Fibroblast of lung (primary cell): Measurements from ENCODE around the gene PDZD7. TPM values are rescaled to one million over a fixed set of nuclear protein-coding genes. Genes with fewer than 3 reads are reported as not detected.
A peak's percentile ranks its signal among the peaks of the same experiment; 100 is the strongest.

ENCODE experiments used
- DNase-seq, 2 donors: peaks; one replicate each; pipeline versions ENCODE4 v3.0.0 to v3.0.0-alpha.2; 2010; ENCODE audit warnings: low read depth in 2 of 2
- H2AFZ ChIP-seq: 2 replicates; pipeline ENCODE4 v1.5.1; 2012; ENCODE audit warnings: low read length, control low read depth, inconsistent platforms
- H3K27ac ChIP-seq: 2 replicates; pipeline ENCODE4 v1.5.1; 2011; ENCODE audit warnings: low read length, control low read depth; ENCODE audit not compliant: insufficient read depth
- H3K27me3 ChIP-seq: 2 replicates; pipeline ENCODE4 v1.5.1; 2011; ENCODE audit warnings: mild to moderate bottlenecking, low read length; ENCODE audit not compliant: control insufficient read depth, insufficient read depth
- H3K36me3 ChIP-seq: 2 replicates; pipeline ENCODE4 v1.5.1; 2011; ENCODE audit warnings: low read length; ENCODE audit not compliant: control insufficient read depth, insufficient read depth
- H3K4me1 ChIP-seq: 2 replicates; pipeline ENCODE4 v1.5.1; 2011; ENCODE audit warnings: low read length; ENCODE audit not compliant: control insufficient read depth, insufficient read depth; ENCODE audit errors: extremely low read depth
- H3K4me2 ChIP-seq: 2 replicates; pipeline ENCODE4 v1.5.1; 2011; ENCODE audit warnings: low read length, control low read depth; ENCODE audit not compliant: insufficient read depth; ENCODE audit errors: extremely low read depth
- H3K4me3 ChIP-seq, 4 experiments: fragments of 200-600 bp in 1 of 4; sonication (generic) in 1 of 4; replicated peaks in 1 of 4; 2 replicates each; pipeline ENCODE4 v1.5.1; 2011 to 2016; ENCODE audit warnings: low read length in 4 of 4, low read depth in 3 of 4, mild to moderate bottlenecking in 3 of 4, control low read depth in 2 of 4, inconsistent platforms in 1 of 4, mixed read lengths in 1 of 4; ENCODE audit not compliant: insufficient read depth in 1 of 4; ENCODE audit errors: control extremely low read depth in 1 of 4
- H3K79me2 ChIP-seq: 2 replicates; pipeline ENCODE4 v1.5.1; 2012; ENCODE audit warnings: mild to moderate bottlenecking, low read length, inconsistent platforms; ENCODE audit not compliant: control insufficient read depth, insufficient read depth
- H3K9ac ChIP-seq: 2 replicates; pipeline ENCODE4 v1.5.1; 2011; ENCODE audit warnings: mild to moderate bottlenecking, low read length, control low read depth; ENCODE audit not compliant: insufficient read depth
- H3K9me3 ChIP-seq: 2 replicates; pipeline ENCODE4 v1.5.1; 2012; ENCODE audit warnings: low read depth, low read length; ENCODE audit not compliant: control insufficient read depth, insufficient read depth
- H4K20me1 ChIP-seq: 2 replicates; pipeline ENCODE4 v1.5.1; 2011; ENCODE audit warnings: low read length; ENCODE audit not compliant: control insufficient read depth, insufficient read depth; ENCODE audit errors: extremely low read depth
- CTCF ChIP-seq, 2 donors: IDR thresholded peaks in 1 of 2; conservative IDR thresholded peaks in 1 of 2; 1 replicate in 1 of 2; 2 replicates in 1 of 2; pipeline ENCODE4 v1.5.1; 2011 to 2012; ENCODE audit warnings: low read length in 2 of 2, control low read depth in 1 of 2, inconsistent platforms in 1 of 2, low read depth in 1 of 2, mild to moderate bottlenecking in 1 of 2
- EZH2 ChIP-seq: IDR thresholded peaks from 2 replicates; pipeline ENCODE4 v1.5.1; 2012; ENCODE audit warnings: low read length, control low read depth, mild to moderate bottlenecking; ENCODE audit errors: missing control alignments
- polyA plus RNA-seq, 2 donors: library from polyadenylated mRNA; depleted of rRNA in 1 of 2; stranded (reverse) in 1 of 2; unstranded in 1 of 2; fragments of >200 nt; gene quantifications; 2 replicates each; pipeline ENCODE4 v1.2.1, GENCODE V29; 2011 to 2012; ENCODE audit warnings: missing spikeins in 1 of 2
- total RNA-seq: library from RNA; depleted of rRNA; stranded (reverse); fragments of >200 nt; gene quantifications from 2 replicates; pipeline ENCODE4 v1.2.1, GENCODE V29; 2014

PDZD7 gene
- total and polyA plus RNA-seq, 2 donors (not counting 1 experiment from before 2014, with no cell fraction given): 0.42 to 1.3 TPM

- Histone ChIP-seq H3K4me1 (peaks cover 26% of the 10 kb centered on the region), H3K9ac (peak overlapping the region; percentile 95), H3K79me2 (peaks cover 27% of the 10 kb centered on the region), H3K27ac (peak overlapping the region; percentile 96), H3K4me3 (peak overlapping the region; percentile 73 to 98 (median 84)), H3K9me3 (no peaks in the 10 kb centered on the region), H3K27me3 (no peaks in the 10 kb centered on the region), H4K20me1 (no peaks in the 10 kb centered on the region), H3K4me2 (peak overlapping the region; percentile 99), H3K36me3 (peaks cover 10% of the 10 kb centered on the region), H2AFZ (peak overlapping the region; percentile 60)
- peak; percentile 57 to 80 for DNase-seq
- TF ChIP-seq CTCF (conservative IDR thresholded peaks at IDR 0.05 in 1 of 2, IDR thresholded peaks at IDR 0.05 in 1 of 2; ENCODE audit: low read depth in 1 of 2, low read length in 2 of 2): peak; percentile 73 to 81
- no peak for TF ChIP-seq EZH2
These were observed 33.4 kb downstream of the PDZD7 start for GRCh38 chr10:100997360-100998182.

GRCh38 chr10:100996678-100997359, 34.1 kb downstream of the PDZD7 start:
- Histone ChIP-seq H3K27me3 (no peaks in the 10 kb centered on the region), H3K4me3 (peak overlapping the region; percentile 73 to 98 (median 84)), H3K27ac (peak overlapping the region; percentile 96), H3K36me3 (peaks cover 6% of the 10 kb centered on the region), H4K20me1 (no peaks in the 10 kb centered on the region), H2AFZ (peak overlapping the region; percentile 60), H3K4me2 (peak overlapping the region; percentile 99), H3K9me3 (no peaks in the 10 kb centered on the region), H3K9ac (peak overlapping the region; percentile 95), H3K4me1 (peaks cover 19% of the 10 kb centered on the region), H3K79me2 (peaks cover 19% of the 10 kb centered on the region)
- TF ChIP-seq CTCF (conservative IDR thresholded peaks at IDR 0.05 in 1 of 2, IDR thresholded peaks at IDR 0.05 in 1 of 2; ENCODE audit: low read depth in 1 of 2, low read length in 2 of 2) (no peak), EZH2 (no peak)
- DNase-seq: no peak

GRCh38 chr10:100995181-100995580, 35.7 kb downstream of the PDZD7 start:
- Histone ChIP-seq H4K20me1 (no peaks in the 10 kb centered on the region), H3K9me3 (no peaks in the 10 kb centered on the region), H3K79me2 (peaks cover 8% of the 10 kb centered on the region), H3K36me3 (peaks cover 12% of the 10 kb centered on the region), H3K27me3 (no peaks in the 10 kb centered on the region), H3K4me1 (peaks cover 10% of the 10 kb centered on the region), H3K4me3 (no peak overlapping the region), H3K27ac (no peak overlapping the region), H3K9ac (no peak overlapping the region), H3K4me2 (no peak overlapping the region), H2AFZ (no peak overlapping the region)
- DNase-seq: no peak
- TF ChIP-seq CTCF (conservative IDR thresholded peaks at IDR 0.05 in 1 of 2, IDR thresholded peaks at IDR 0.05 in 1 of 2; ENCODE audit: low read depth in 1 of 2, low read length in 2 of 2) (no peak), EZH2 (no peak)
